Thyroid gland (tissue), 4 donors: ENCODE data around the gene IFT88.

Source experiments
- POLR2A ChIP-seq, 2 donors: fragments of 450-650 bp; IDR thresholded peaks; one replicate each; pipeline ENCODE4 v1.6.1; 2017; ENCODE audit warnings: antibody characterized with exemption in 2 of 2, mild to moderate bottlenecking in 2 of 2, moderate library complexity in 1 of 2
- TF ChIP-seq, protein P1 (sequence below), 6 experiments: fragments of 200-600 bp in 3 of 6; fragments of 450-650 bp in 3 of 6; sonication (generic) in 3 of 6; IDR thresholded peaks; one replicate each; pipeline ENCODE4 v1.5.1; 2016 to 2019; ENCODE audit warnings: antibody characterized with exemption in 6 of 6, mild to moderate bottlenecking in 2 of 6, inconsistent platforms in 1 of 6, moderate library complexity in 1 of 6

DNA sequence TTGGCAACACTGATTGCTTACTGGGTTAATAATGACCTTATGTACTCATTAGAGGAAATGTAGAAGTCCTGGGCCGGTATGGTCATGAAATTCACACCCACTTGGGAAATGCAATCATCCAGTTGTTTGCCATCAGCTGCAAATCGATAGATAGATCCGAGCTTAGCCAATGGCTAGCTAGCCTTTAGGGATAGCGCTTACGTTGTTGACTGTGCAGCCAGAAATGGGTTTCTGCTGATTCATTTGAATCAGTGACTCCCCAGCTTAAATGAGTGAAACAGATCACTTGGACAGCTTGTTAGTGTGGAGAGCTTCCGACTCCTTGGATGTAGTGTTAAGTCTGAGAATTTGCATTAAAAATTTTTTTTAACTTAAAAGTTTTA lies 148.4 kb downstream of the IFT88 start:
- TF ChIP-seq, protein P1, sequence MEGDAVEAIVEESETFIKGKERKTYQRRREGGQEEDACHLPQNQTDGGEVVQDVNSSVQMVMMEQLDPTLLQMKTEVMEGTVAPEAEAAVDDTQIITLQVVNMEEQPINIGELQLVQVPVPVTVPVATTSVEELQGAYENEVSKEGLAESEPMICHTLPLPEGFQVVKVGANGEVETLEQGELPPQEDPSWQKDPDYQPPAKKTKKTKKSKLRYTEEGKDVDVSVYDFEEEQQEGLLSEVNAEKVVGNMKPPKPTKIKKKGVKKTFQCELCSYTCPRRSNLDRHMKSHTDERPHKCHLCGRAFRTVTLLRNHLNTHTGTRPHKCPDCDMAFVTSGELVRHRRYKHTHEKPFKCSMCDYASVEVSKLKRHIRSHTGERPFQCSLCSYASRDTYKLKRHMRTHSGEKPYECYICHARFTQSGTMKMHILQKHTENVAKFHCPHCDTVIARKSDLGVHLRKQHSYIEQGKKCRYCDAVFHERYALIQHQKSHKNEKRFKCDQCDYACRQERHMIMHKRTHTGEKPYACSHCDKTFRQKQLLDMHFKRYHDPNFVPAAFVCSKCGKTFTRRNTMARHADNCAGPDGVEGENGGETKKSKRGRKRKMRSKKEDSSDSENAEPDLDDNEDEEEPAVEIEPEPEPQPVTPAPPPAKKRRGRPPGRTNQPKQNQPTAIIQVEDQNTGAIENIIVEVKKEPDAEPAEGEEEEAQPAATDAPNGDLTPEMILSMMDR (IDR thresholded peaks at IDR 0.05): no peak
- no peak for TF ChIP-seq POLR2A (IDR thresholded peaks at IDR 0.05)
